Smooth muscle cell (in vitro differentiated cells): ENCODE results near the gene SCART1. TPM values are rescaled to one million over a fixed set of nuclear protein-coding genes. Genes with fewer than 3 reads are reported as not detected.
"Not testable (repeated sequence)": the region's sequence is repeated elsewhere in the genome, so short reads cannot be mapped to it uniquely, and the experiment has no call there.

Source experiments
- DNase-seq: peaks from one replicate; lab custom pipeline; 2025; ENCODE audit not compliant: unreplicated experiment; lab: John Stamatoyannopoulos, UW
- H2AFZ ChIP-seq: fragments of 200-600 bp; sonication (generic); 2 replicates; pipeline ENCODE4 v1.6.0; 2016; ENCODE audit warnings: antibody characterized with exemption, low read depth, mild to moderate bottlenecking
- H3F3A ChIP-seq: fragments of 200-600 bp; sonication (generic); 2 replicates; pipeline ENCODE4 v1.6.0; 2017; ENCODE audit warnings: antibody characterized with exemption, low read depth
- H3K27ac ChIP-seq: fragments of 200-600 bp; sonication (generic); 2 replicates; pipeline ENCODE4 v1.5.1; 2016; ENCODE audit warnings: low read depth, mild to moderate bottlenecking
- H3K27me3 ChIP-seq: fragments of 200-600 bp; sonication (generic); 2 replicates; pipeline ENCODE4 v1.6.1; 2016; ENCODE audit warnings: low read depth, mild to moderate bottlenecking
- H3K36me3 ChIP-seq: fragments of 200-600 bp; sonication (generic); 2 replicates; pipeline ENCODE4 v1.5.1; 2016; ENCODE audit warnings: low read depth
- H3K4me1 ChIP-seq: fragments of 200-600 bp; sonication (generic); 2 replicates; pipeline ENCODE4 v1.5.1; 2016; ENCODE audit warnings: low read depth
- H3K4me2 ChIP-seq: fragments of 200-600 bp; sonication (generic); 2 replicates; pipeline ENCODE4 v1.6.0; 2016; ENCODE audit warnings: mild to moderate bottlenecking
- H3K4me3 ChIP-seq: fragments of 200-600 bp; sonication (generic); 2 replicates; pipeline ENCODE4 v1.5.1; 2016; ENCODE audit warnings: mild to moderate bottlenecking
- H3K79me2 ChIP-seq: fragments of 200-600 bp; sonication (generic); 2 replicates; pipeline ENCODE4 v1.6.0; 2016; ENCODE audit warnings: low read depth, mild to moderate bottlenecking
- H3K9ac ChIP-seq: fragments of 200-600 bp; sonication (generic); 2 replicates; pipeline ENCODE4 v1.6.0; 2016; ENCODE audit warnings: low read depth
- H3K9me3 ChIP-seq: fragments of 200-600 bp; sonication (generic); replicated peaks from 2 replicates; pipeline ENCODE4 v1.5.1; 2016; ENCODE audit warnings: low read depth
- H4K20me1 ChIP-seq: fragments of 200-600 bp; sonication (generic); 2 replicates; pipeline ENCODE4 v1.6.0; 2016; ENCODE audit warnings: low read depth
- WGBS: methylation state at CpG from one replicate; pipeline ENCODE4 v1.1.7; 2016; ENCODE audit warnings: low lambda C conversion rate; 5-methylcytosine and 5-hydroxymethylcytosine counted together
- polyA plus RNA-seq: library from polyadenylated mRNA; unstranded; fragments of >200 nt; fragmentation: Nextera tagmentation; extraction: Ambion mirVana; gene quantifications from 2 replicates; pipeline ENCODE4 v1.2.1, GENCODE V29; 2016
- total RNA-seq: library from RNA; depleted of rRNA; stranded (reverse); fragments of >200 nt; gene quantifications from 2 replicates; pipeline ENCODE4 v1.2.3, GENCODE V29; 2014
- TF ChIP-seq, protein P1 (sequence below): fragments of 200-600 bp; sonication (generic); IDR thresholded peaks from 2 replicates; pipeline ENCODE4 v1.5.1; 2017; ENCODE audit warnings: borderline replicate concordance, mild to moderate bottlenecking, antibody characterized with exemption; ENCODE audit not compliant: insufficient read depth, poor library complexity, severe bottlenecking

The SCART1 gene
- total and polyA plus RNA-seq, 2 experiments from 2014 or later = 0.45 to 2.2 TPM

DNA sequence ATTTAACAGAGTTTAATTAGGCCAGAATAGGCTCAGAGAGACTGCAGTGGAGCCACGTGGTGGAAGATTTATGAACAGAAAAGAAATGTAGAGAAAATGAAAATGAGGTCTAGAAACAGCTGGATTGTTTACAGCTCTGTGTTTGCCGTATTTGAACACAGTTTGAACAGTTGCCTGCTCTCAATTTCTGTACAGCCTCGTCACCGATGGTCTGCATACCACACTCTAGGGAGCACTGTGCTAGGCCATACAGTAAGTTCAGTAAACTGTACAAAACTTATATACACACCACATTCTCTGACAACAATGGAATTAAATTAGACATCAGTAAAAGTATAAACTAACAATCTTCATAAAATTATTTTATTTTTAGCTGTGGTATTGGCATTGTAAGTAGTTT lies 62.3 kb downstream of the SCART1 start:
- Histone ChIP-seq H3K9ac (no peak overlapping the region), H3F3A (no peaks in the 10 kb centered on the region), H3K36me3 (no peaks in the 10 kb centered on the region), H3K4me1 (no peaks in the 10 kb centered on the region), H3K4me3 (no peak overlapping the region), H3K27ac (no peak overlapping the region), H2AFZ (no peak overlapping the region), H3K4me2 (no peak overlapping the region), H3K79me2 (no peaks in the 10 kb centered on the region), H4K20me1 (no peaks in the 10 kb centered on the region), H3K27me3 (no peaks in the 10 kb centered on the region), H3K9me3 (peaks cover 15% of the 10 kb centered on the region)
- DNase-seq = no peak
- WGBS = 52% methylated on average over 4 of the region's 4 CpGs
- TF ChIP-seq, protein P1, sequence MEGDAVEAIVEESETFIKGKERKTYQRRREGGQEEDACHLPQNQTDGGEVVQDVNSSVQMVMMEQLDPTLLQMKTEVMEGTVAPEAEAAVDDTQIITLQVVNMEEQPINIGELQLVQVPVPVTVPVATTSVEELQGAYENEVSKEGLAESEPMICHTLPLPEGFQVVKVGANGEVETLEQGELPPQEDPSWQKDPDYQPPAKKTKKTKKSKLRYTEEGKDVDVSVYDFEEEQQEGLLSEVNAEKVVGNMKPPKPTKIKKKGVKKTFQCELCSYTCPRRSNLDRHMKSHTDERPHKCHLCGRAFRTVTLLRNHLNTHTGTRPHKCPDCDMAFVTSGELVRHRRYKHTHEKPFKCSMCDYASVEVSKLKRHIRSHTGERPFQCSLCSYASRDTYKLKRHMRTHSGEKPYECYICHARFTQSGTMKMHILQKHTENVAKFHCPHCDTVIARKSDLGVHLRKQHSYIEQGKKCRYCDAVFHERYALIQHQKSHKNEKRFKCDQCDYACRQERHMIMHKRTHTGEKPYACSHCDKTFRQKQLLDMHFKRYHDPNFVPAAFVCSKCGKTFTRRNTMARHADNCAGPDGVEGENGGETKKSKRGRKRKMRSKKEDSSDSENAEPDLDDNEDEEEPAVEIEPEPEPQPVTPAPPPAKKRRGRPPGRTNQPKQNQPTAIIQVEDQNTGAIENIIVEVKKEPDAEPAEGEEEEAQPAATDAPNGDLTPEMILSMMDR = no peak

DNA sequence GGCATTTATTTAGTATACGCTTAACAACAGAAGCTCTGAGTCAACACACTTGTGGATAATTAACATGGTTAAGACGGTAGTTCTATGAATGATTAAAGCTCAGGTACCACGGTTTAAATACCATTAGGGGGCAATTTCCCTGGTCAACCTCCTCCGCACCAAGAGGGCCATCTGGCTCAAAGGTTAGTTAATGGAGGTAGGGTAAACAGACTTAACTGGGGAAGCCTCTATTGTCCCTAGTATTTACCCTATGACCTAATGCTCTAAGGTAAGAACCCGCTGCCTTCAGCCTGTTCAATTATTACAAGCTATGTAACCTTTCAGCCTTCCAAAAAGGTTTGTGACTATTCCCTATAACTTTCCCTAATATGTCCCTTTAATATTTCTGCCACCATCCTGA lies 64.8 kb downstream of the SCART1 start:
- H3K79me2 ChIP-seq, H3K27ac ChIP-seq, H3K4me3 ChIP-seq, H3K36me3 ChIP-seq, H3K4me2 ChIP-seq, H2AFZ ChIP-seq, H4K20me1 ChIP-seq, H3K4me1 ChIP-seq, H3K27me3 ChIP-seq, H3F3A ChIP-seq, H3K9ac ChIP-seq, DNase-seq: not testable (repeated sequence)
- WGBS = 81% methylated on average over 5 of the region's 5 CpGs
- H3K9me3 ChIP-seq = peaks cover 15% of the 10 kb centered on the region

Other genes starting within 250 kb of the SCART1 start
- not detected in 2 replicates for gene UTF1, start 223.7 kb upstream of the SCART1 start, total RNA-seq
- gene UTF1, start 223.7 kb upstream of the SCART1 start, polyA plus RNA-seq = not detected in 2 replicates
- not detected in 2 replicates for gene VENTX, start 216.1 kb upstream of the SCART1 start, total RNA-seq
- gene VENTX, start 216.1 kb upstream of the SCART1 start, polyA plus RNA-seq = 0.33 TPM in 1 of 2 replicates, not detected in the other
- 0.36 and 0.85 TPM in 2 replicates for gene ADAM8, start 177.1 kb upstream of the SCART1 start, total RNA-seq
- gene ADAM8, start 177.1 kb upstream of the SCART1 start, polyA plus RNA-seq = 0.70 and 0.96 TPM in 2 replicates
- 39.5 and 48.5 TPM in 2 replicates for gene TUBGCP2, start 145.1 kb upstream of the SCART1 start, total RNA-seq
- gene TUBGCP2, start 145.1 kb upstream of the SCART1 start, polyA plus RNA-seq = 40.5 and 47.0 TPM in 2 replicates
- 15.3 and 20.0 TPM in 2 replicates for gene ZNF511, start 145.0 kb upstream of the SCART1 start, total RNA-seq
- gene ZNF511, start 145.0 kb upstream of the SCART1 start, polyA plus RNA-seq = 52.3 and 70.2 TPM in 2 replicates
- gene CALY, start 117.0 kb upstream of the SCART1 start, total RNA-seq = 2.4 and 7.8 TPM in 2 replicates
- 9.4 and 10.1 TPM in 2 replicates for gene CALY, start 117.0 kb upstream of the SCART1 start, polyA plus RNA-seq
- not detected in 2 replicates for gene PRAP1, start 106.6 kb upstream of the SCART1 start, total RNA-seq
- gene PRAP1, start 106.6 kb upstream of the SCART1 start, polyA plus RNA-seq = 0.27 and 1.4 TPM in 2 replicates
- gene FUOM, start 95.9 kb upstream of the SCART1 start, total RNA-seq = 16.6 and 19.5 TPM in 2 replicates
- gene FUOM, start 95.9 kb upstream of the SCART1 start, polyA plus RNA-seq = 43.9 and 46.7 TPM in 2 replicates
- 63.2 and 63.8 TPM in 2 replicates for gene ECHS1, start 80.6 kb upstream of the SCART1 start, total RNA-seq
- 112 and 113 TPM in 2 replicates for gene ECHS1, start 80.6 kb upstream of the SCART1 start, polyA plus RNA-seq
- 1.9 and 3.3 TPM in 2 replicates for gene PAOX, start 74.7 kb upstream of the SCART1 start, total RNA-seq
- 7.0 and 7.1 TPM in 2 replicates for gene PAOX, start 74.7 kb upstream of the SCART1 start, polyA plus RNA-seq
- 20.6 and 31.6 TPM in 2 replicates for gene MTG1, start 59.8 kb upstream of the SCART1 start, total RNA-seq
- gene MTG1, start 59.8 kb upstream of the SCART1 start, polyA plus RNA-seq = 53.5 and 70.0 TPM in 2 replicates
- 0.09 and 0.13 TPM in 2 replicates for gene SPRN, start 29.3 kb upstream of the SCART1 start, total RNA-seq
- 0.56 and 1.00 TPM in 2 replicates for gene SPRN, start 29.3 kb upstream of the SCART1 start, polyA plus RNA-seq
- 3.1 and 10.8 TPM in 2 replicates for gene CYP2E1, start 73.4 kb downstream of the SCART1 start, total RNA-seq
- gene CYP2E1, start 73.4 kb downstream of the SCART1 start, polyA plus RNA-seq = 1.1 and 1.3 TPM in 2 replicates
- gene SYCE1, start 111.6 kb downstream of the SCART1 start, total RNA-seq = not detected in 2 replicates
- 0.13 and 0.28 TPM in 2 replicates for gene SYCE1, start 111.6 kb downstream of the SCART1 start, polyA plus RNA-seq
- not detected in 2 replicates for gene FRG2B, start 172.8 kb downstream of the SCART1 start, total RNA-seq
- gene FRG2B, start 172.8 kb downstream of the SCART1 start, polyA plus RNA-seq = not detected in 2 replicates